OCI-LY3 (cell line): ENCODE results near the gene RAD18.

Source experiments
- H2AFZ ChIP-seq: fragments of 200-600, 300-600 bp; shearing (Covaris generic); 2 replicates; pipeline ENCODE4 v1.6.0; 2014; ENCODE audit warnings: antibody characterized with exemption, low read depth, low read length
- H3K27ac ChIP-seq: fragments of 200-600, 300-600 bp; sonication (generic); 2 replicates; pipeline ENCODE4 v1.5.1; 2014; ENCODE audit warnings: mild to moderate bottlenecking, low read length, moderate library complexity, mixed read lengths
- H3K27me3 ChIP-seq: fragments of 200-600, 300-600 bp; sonication (generic); 2 replicates; pipeline ENCODE4 v1.6.1; 2014; ENCODE audit warnings: low read depth, low read length, mixed read lengths
- H3K36me3 ChIP-seq: fragments of 200-600, 300-600 bp; sonication (generic); replicated peaks from 2 replicates; pipeline ENCODE3; 2014; ENCODE audit warnings: low read depth, low read length, mixed read lengths
- H3K4me1 ChIP-seq: fragments of 300-600, 200-600 bp; sonication (generic); 2 replicates; pipeline ENCODE4 v1.6.1; 2014; ENCODE audit warnings: low read length, mixed read lengths
- H3K4me2 ChIP-seq: fragments of 200-600, 300-600 bp; sonication (generic); 2 replicates; pipeline ENCODE4 v1.6.1; 2014; ENCODE audit warnings: low read length, mixed read lengths
- H3K4me3 ChIP-seq: fragments of 300-600, 200-600 bp; sonication (generic); 2 replicates; pipeline ENCODE4 v1.5.1; 2014; ENCODE audit warnings: antibody characterized with exemption, mild to moderate bottlenecking, low read length, moderate library complexity
- H3K79me2 ChIP-seq: fragments of 300-600, 200-600 bp; shearing (Covaris generic); 2 replicates; pipeline ENCODE4 v1.6.1; 2014; ENCODE audit warnings: mild to moderate bottlenecking, low read length, mixed read lengths
- H3K9ac ChIP-seq: fragments of 300-600, 200-600 bp; shearing (Covaris generic); 2 replicates; pipeline ENCODE4 v1.6.0; 2014; ENCODE audit warnings: mild to moderate bottlenecking, low read length, moderate library complexity
- H3K9me3 ChIP-seq: fragments of 200-600, 300-600 bp; shearing (Covaris generic); 2 replicates; pipeline ENCODE4 v1.6.1; 2014; ENCODE audit warnings: low read length, mixed read lengths; ENCODE audit not compliant: insufficient read depth
- H4K20me1 ChIP-seq: fragments of 200-600, 300-600 bp; sonication (generic); 2 replicates; pipeline ENCODE4 v1.6.1; 2016; ENCODE audit warnings: low read length, mixed read lengths; ENCODE audit not compliant: insufficient read depth
- CTCF ChIP-seq: fragments of 200-600, 300-600 bp; sonication (generic); IDR thresholded peaks from 2 replicates; pipeline ENCODE4 v1.5.1; 2014; ENCODE audit warnings: antibody characterized with exemption, low read length, low read depth
- EZH2phosphoT487 ChIP-seq: fragments of 200-600 bp; shearing (Covaris generic); IDR thresholded peaks from 2 replicates; pipeline ENCODE4 v1.6.1; 2018; ENCODE audit warnings: antibody characterized with exemption, mixed run types, low read depth

RAD18 gene

GRCh38 chr3:9008550-9009255, 45.4 kb upstream of the RAD18 start:
- H4K20me1 ChIP-seq = no peaks in the 10 kb centered on the region

GRCh38 chr3:9007928-9008327, 44.7 kb upstream of the RAD18 start:
- Histone ChIP-seq H3K4me1 (no peaks in the 10 kb centered on the region), H3K27ac (no peak overlapping the region), H3K4me3 (no peak overlapping the region), H3K79me2 (no peaks in the 10 kb centered on the region), H3K36me3 (no peaks in the 10 kb centered on the region), H3K9ac (no peak overlapping the region), H4K20me1 (no peaks in the 10 kb centered on the region), H3K27me3 (no peaks in the 10 kb centered on the region), H3K9me3 (no peaks in the 10 kb centered on the region), H3K4me2 (no peak overlapping the region), H2AFZ (no peak overlapping the region)
- TF ChIP-seq EZH2phosphoT487 (no peak), CTCF (no peak)

More at GRCh38 chr3:9008550-9009255, 45.4 kb upstream of the RAD18 start:
- Histone ChIP-seq H3K9ac (no peak overlapping the region), H3K4me2 (no peak overlapping the region), H3K4me1 (no peaks in the 10 kb centered on the region), H2AFZ (no peak overlapping the region), H3K36me3 (no peaks in the 10 kb centered on the region), H3K4me3 (no peak overlapping the region), H3K27ac (no peak overlapping the region), H3K79me2 (no peaks in the 10 kb centered on the region), H3K27me3 (no peaks in the 10 kb centered on the region), H3K9me3 (no peaks in the 10 kb centered on the region)
- TF ChIP-seq EZH2phosphoT487 = no peak
- no peak for TF ChIP-seq CTCF

- Histone ChIP-seq H3K27ac (no peak overlapping the region), H3K9me3 (no peaks in the 10 kb centered on the region), H4K20me1 (no peaks in the 10 kb centered on the region), H3K4me2 (no peak overlapping the region), H3K4me3 (no peak overlapping the region), H3K79me2 (no peaks in the 10 kb centered on the region), H3K36me3 (no peaks in the 10 kb centered on the region), H3K4me1 (no peaks in the 10 kb centered on the region), H2AFZ (no peak overlapping the region), H3K27me3 (no peaks in the 10 kb centered on the region), H3K9ac (no peak overlapping the region)
- TF ChIP-seq EZH2phosphoT487 (no peak), CTCF (no peak)
Observed at GRCh38 chr3:9007213-9007612, 43.9 kb upstream of the RAD18 start.

- Histone ChIP-seq H3K4me3 (no peak overlapping the region), H3K4me1 (no peaks in the 10 kb centered on the region), H4K20me1 (no peaks in the 10 kb centered on the region), H3K4me2 (no peak overlapping the region), H3K27ac (no peak overlapping the region), H3K9ac (no peak overlapping the region), H3K79me2 (no peaks in the 10 kb centered on the region), H3K36me3 (no peaks in the 10 kb centered on the region), H3K27me3 (peaks cover 7% of the 10 kb centered on the region; the same call in 1 of the 2 replicates), H2AFZ (no peak overlapping the region), H3K9me3 (no peaks in the 10 kb centered on the region)
- no peak for TF ChIP-seq EZH2phosphoT487
- no peak for TF ChIP-seq CTCF
Observed at GRCh38 chr3:9000041-9000440, 36.8 kb upstream of the RAD18 start.
